GM19043 (cell line): ENCODE measurements around the gene ATOSA.
A peak's percentile ranks its signal among the peaks of the same experiment; 100 is the strongest.

Source experiments
- ATAC-seq: cut with Tn5 transposase; IDR thresholded peaks from one replicate; pipeline ENCODE4 v1.9.1; 2021; ENCODE audit warnings: low read depth; ENCODE audit not compliant: unreplicated experiment

The ATOSA gene

GRCh38 chr15:52652984-52653383, 26.2 kb downstream of the ATOSA start:
- no peak for ATAC-seq

GRCh38 chr15:52652286-52652685, 26.9 kb downstream of the ATOSA start:
- no peak for ATAC-seq

GRCh38 chr15:52651868-52652267, 27.3 kb downstream of the ATOSA start:
- peak; percentile 96 for ATAC-seq

- ATAC-seq, result no peak
Observed at GRCh38 chr15:52651114-52651513, 28.1 kb downstream of the ATOSA start.

- ATAC-seq, result no peak
Observed at GRCh38 chr15:52649686-52650085, 29.5 kb downstream of the ATOSA start.

GRCh38 chr15:52645916-52646315, 33.3 kb downstream of the ATOSA start:
- no peak for ATAC-seq

GRCh38 chr15:52642386-52643361, 36.5 kb downstream of the ATOSA start:
- no peak for ATAC-seq

- ATAC-seq, result no peak
Observed at GRCh38 chr15:52636459-52636858, 42.7 kb downstream of the ATOSA start.

- ATAC-seq, result no peak
Observed at GRCh38 chr15:52635908-52636307, 43.3 kb downstream of the ATOSA start.
